Activated T-helper 1 cell treated with anti-CD3 and anti-CD28 coated beads, Interleukin-2, amount 50 U/mL, for 16 hours (primary cell): ENCODE results near the gene ZKSCAN7.
"Not testable (repeated sequence)": the region's sequence is repeated elsewhere in the genome, so short reads cannot be mapped to it uniquely, and the experiment has no call there.

Experiments
- DNase-seq, 2 donors: peaks; one replicate each; pipeline ENCODE4 v3.0.0-alpha.2; 2020; ENCODE audit warnings: low read depth in 1 of 2, low spot score in 1 of 2

Gene ZKSCAN7

DNA sequence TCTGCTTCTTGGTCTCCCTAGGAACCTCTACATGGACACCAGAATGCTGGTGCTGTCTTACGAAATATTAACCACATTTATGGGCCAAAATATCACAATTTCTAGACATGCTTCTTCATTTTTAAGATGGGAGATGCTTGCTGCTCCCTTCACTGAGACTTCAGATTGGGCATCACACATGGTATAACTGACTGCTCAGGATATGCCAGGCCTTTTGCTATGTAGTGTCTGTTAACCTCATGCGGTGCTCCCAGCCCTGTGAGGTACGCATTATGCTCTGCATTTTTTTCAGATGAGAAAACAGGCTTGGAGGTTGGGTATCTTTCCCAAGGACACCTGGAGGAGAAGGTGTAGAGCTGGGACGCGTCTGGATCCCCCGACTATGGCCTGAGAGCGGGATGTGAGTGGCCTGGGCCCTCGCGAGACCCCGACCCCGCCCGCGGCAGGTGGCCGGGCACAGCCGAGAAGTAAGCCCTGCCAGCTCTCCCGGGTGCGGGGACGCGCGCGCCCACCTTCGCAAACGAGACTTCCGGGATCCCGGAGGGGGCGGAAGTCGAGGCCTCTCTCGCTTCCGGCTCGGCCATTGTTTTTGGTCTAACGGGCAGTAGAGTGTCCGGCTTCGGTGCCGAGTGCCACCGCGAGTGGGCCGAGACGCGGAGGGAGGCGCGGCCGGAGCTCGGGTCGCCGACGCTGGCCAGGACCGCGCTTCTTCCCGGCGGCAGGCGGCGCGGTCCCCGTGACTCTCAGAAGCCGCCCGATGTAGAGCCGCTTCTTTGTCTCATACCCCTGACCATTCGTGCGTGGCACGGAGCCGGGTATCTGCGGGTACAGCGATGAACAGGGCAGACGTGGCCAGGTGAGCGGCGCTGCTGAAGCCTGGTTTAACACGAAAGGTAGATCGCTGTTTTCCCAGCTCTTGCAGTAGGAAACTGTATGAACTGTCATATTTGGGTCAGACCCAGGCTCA lies at the start of gene ZKSCAN7:
TSS of gene ZKSCAN7 (plus strand) at position 568 of the 967 bp plus-strand sequence. CDS start 1,855 bp downstream, outside the sequence.
- peak in 1 of 2 donors; percentile 19 for DNase-seq

- no peak for DNase-seq
These were observed 48.4 kb upstream of the ZKSCAN7 start for GRCh38 chr3:44506556-44506955.

GRCh38 chr3:44506961-44507360 lies 48.0 kb upstream of the ZKSCAN7 start:
- DNase-seq = no peak

- DNase-seq = no peak
These were observed 45.5 kb upstream of the ZKSCAN7 start for GRCh38 chr3:44509393-44509921.

DNA sequence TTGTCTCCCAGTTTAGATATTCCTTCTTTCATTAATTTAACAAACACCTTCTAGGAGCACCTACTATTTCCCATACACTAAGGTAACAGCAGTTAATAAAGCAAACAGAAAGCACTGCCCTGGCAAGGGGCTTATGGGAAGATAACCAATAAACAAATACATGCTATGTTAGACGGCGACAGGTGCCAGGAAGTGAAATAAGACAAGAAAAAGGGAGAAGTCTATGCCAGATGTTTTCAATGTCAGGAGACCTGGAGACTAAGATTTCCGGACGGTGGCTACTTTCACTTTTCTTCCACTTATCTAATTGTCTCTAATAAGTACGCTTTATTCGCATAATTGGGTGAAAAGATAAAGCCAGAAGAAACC lies 45.0 kb upstream of the ZKSCAN7 start:
- no peak for DNase-seq

- DNase-seq = no peak
These were observed 43.8 kb upstream of the ZKSCAN7 start for GRCh38 chr3:44511238-44511566.

GRCh38 chr3:44513513-44513912 lies 41.5 kb upstream of the ZKSCAN7 start:
- DNase-seq = no peak

- DNase-seq = no peak
These were observed 38.8 kb upstream of the ZKSCAN7 start for GRCh38 chr3:44516230-44516629.

DNA sequence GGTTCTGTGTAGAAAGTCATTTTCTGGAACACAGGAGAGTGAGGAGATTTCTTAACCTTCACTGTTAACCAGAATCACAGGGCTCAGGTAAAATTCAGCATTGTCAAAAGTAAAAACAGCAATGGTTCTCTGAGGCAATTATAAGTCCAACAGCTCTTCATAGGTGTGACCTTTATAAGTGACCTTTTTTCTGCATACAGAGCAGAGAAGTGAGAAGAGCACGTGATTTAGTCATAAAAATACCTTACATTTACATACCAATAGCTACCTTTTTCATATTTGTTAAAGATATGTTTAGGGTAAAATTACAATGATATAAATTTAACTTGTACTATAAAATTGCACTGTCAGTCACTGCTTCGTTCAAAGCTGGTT lies 36.2 kb upstream of the ZKSCAN7 start:
- DNase-seq = no peak

GRCh38 chr3:44521721-44522120 lies 33.3 kb upstream of the ZKSCAN7 start:
- no peak for DNase-seq

GRCh38 chr3:44522494-44522933 lies 32.5 kb upstream of the ZKSCAN7 start:
- DNase-seq = no peak

- DNase-seq = no peak
These were observed 29.9 kb upstream of the ZKSCAN7 start for GRCh38 chr3:44525060-44525459.

- no peak for DNase-seq
These were observed 25.1 kb upstream of the ZKSCAN7 start for GRCh38 chr3:44529927-44530326.

GRCh38 chr3:44530911-44531310 lies 24.1 kb upstream of the ZKSCAN7 start:
- DNase-seq = no peak

- not testable (repeated sequence) for DNase-seq
These were observed 20.3 kb upstream of the ZKSCAN7 start for GRCh38 chr3:44534659-44535058.

DNA sequence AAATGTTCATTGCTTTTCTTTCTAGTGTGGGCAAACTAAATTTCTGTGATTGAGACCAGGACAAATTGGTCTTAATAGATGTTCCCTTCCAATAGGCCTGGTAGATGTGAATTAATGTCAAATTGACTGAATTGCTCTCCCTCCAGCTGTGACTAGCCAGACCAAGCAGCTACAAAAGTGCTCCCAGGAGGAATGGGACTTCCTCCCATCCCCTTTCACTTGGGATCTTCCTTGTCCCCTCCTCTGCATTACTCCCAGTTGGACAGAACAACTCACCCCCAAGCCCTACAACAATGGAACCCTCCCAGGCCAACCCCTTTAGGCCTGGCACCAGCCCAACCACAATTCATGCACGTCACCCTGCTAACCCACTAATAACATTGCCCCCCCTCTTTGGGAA lies 19.6 kb upstream of the ZKSCAN7 start:
- no peak for DNase-seq

GRCh38 chr3:44544811-44545210 lies 10.2 kb upstream of the ZKSCAN7 start:
- not testable (repeated sequence) for DNase-seq

GRCh38 chr3:44555723-44556122 lies 730 bp downstream of the ZKSCAN7 start:
- no peak for DNase-seq

DNA sequence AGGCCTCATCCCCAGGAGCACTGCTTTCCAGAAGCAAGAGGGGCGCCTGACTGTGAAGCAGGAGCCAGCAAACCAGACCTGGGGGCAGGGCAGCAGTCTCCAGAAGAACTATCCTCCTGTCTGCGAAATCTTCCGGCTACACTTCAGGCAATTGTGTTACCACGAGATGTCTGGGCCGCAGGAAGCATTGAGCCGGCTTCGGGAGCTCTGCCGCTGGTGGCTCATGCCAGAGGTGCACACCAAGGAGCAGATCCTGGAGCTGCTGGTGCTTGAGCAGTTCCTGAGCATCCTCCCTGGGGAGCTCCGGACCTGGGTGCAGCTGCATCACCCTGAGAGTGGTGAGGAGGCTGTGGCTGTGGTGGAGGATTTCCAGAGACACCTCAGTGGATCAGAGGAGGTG lies 2.1 kb downstream of the ZKSCAN7 start:
- DNase-seq = no peak

DNA sequence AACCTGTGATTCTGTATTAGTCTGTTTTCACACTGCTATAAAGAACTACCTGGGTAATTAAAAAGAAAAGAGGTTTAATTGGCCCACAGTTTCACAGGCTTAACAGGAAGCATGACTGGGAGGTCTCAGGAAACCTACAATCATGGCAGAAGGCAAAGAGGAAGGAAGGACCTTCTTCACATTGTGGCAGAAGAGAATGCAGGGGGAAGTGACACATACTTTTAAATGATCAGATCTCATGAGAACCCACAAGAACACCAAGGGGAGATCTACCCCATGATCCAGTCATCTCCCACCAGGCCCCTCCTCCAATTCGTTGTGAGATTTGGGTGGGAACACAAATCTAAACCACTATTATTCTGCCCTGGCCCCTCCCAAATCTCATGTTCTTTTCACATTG lies 6.1 kb downstream of the ZKSCAN7 start:
- no peak for DNase-seq

- no peak for DNase-seq
These were observed 7.2 kb downstream of the ZKSCAN7 start for GRCh38 chr3:44562147-44562546.

- DNase-seq = no peak
These were observed 13.6 kb downstream of the ZKSCAN7 start for GRCh38 chr3:44568561-44568960.

- no peak for DNase-seq
These were observed 16.0 kb downstream of the ZKSCAN7 start for GRCh38 chr3:44571024-44571423.
